Fibroblast of gingiva (primary cell): ENCODE measurements around the gene TECR.
"Not testable (repeated sequence)": the region's sequence is repeated elsewhere in the genome, so short reads cannot be mapped to it uniquely, and the experiment has no call there.

Source experiments
- DNase-seq: peaks from one replicate; pipeline ENCODE4 v3.0.0-alpha.2; 2011; ENCODE audit warnings: low read depth

The TECR gene

DNA sequence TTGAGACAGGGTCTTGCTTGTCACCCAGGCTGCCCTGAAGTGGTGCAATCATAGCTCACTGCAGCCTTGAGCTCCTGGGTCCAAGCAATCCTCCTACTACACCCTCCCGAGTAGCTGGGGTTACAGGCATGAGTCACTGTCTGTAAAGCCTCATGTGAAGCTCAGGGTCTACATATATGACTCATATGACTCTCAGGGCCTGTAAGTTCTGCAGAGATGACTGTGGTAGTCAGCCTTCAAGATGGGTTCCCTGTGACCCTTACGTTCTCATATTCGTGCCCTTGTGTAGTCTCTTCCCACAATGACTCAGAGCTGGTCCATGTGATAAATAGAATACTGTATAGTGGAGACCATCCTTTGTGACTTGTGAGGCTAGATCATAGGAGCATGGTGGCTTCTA, 55.8 kb downstream of the TECR start:
- not testable (repeated sequence) for DNase-seq

- DNase-seq = not testable (repeated sequence)
Measured at GRCh38 chr19:14589433-14589832, 60.0 kb downstream of the TECR start.

DNA sequence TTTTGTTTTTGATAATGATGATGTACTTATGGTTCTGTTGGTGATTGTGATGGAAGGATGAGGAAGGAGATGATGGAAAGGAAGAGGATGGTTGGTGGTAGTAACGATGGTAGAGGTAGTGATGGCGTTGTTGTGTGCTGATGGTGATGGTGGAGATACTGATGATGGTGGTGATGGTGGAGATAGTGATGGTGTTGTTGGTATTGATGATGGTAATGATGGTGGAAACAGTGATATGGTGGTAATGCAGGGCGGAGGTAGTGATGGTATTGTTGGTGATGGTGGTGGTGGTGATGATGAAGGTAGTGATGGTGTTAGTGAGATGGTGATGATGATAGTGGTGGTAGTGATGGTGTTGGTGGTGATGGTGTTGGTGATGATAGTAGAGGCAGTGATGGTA, 66.2 kb downstream of the TECR start:
- no peak for DNase-seq

- no peak for DNase-seq
Measured at GRCh38 chr19:14599548-14600147, 70.3 kb downstream of the TECR start.

- DNase-seq = no peak
Measured at GRCh38 chr19:14603990-14604387, 74.6 kb downstream of the TECR start.

- no peak for DNase-seq
Measured at GRCh38 chr19:14606627-14607026, 77.2 kb downstream of the TECR start.

- DNase-seq = no peak
Measured at GRCh38 chr19:14611051-14611450, 81.7 kb downstream of the TECR start.

GRCh38 chr19:14612242-14612641, 82.8 kb downstream of the TECR start:
- not testable (repeated sequence) for DNase-seq

GRCh38 chr19:14612657-14613056, 83.3 kb downstream of the TECR start:
- DNase-seq = no peak

DNA sequence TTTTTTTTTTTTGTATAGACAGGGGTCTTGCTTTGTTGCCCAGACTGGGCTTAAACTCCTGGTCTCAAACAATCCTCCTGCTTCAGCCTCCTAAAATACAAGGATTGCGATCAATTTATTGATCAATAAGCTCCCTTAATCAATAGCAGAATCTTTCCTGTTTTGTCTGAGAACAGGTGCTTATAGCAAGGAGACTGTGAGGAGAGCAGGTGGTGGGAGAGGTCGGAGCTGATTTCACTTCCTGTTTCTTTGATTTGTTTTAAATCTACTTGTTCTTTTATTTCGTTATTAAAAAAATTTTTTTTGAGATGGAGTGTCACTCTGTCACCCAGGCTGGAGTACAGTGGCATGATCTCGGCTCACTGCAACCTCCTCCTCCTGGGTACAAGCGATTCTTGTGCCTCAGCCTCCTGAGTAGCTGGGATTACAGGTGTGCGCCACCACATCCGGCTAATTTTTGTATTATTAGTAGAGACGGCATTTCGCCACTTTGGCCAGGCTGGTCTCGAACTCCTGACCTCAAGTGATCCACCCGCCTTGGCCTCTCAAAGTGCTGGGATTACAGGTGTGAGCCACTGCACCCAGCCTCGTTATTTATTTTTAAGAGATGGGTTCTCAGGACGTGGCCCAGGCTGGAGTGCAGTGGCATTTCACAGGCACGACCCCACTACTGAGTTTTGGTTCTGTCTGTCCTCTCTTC, 84.2 kb downstream of the TECR start:
- DNase-seq = not testable (repeated sequence)

GRCh38 chr19:14614099-14614412, 84.7 kb downstream of the TECR start:
- no peak for DNase-seq
